Small intestine (tissue), 7 donors: Measurements from ENCODE around the gene EME1. TPM values are rescaled to one million over a fixed set of nuclear protein-coding genes. Genes with fewer than 3 reads are reported as not detected.
"Not testable (repeated sequence)": the region's sequence is repeated elsewhere in the genome, so short reads cannot be mapped to it uniquely, and the experiment has no call there.

Experiments
- DNase-seq, 2 donors: peaks; one replicate each; pipeline versions ENCODE4 v3.0.0 to v3.0.0-alpha.2; 2013
- FAIRE-seq: peaks from 2 replicates; lab custom pipeline; 2012; peaks lifted over from hg19 to GRCh38; lab: Jason Lieb, UNC
- H3K27ac ChIP-seq, 3 donors: one replicate each; pipeline ENCODE4 v1.5.1; 2013; ENCODE audit warnings: low read length in 2 of 3, mild to moderate bottlenecking in 2 of 3, control low read depth in 1 of 3, inconsistent platforms in 1 of 3, low read depth in 1 of 3, moderate library complexity in 1 of 3
- H3K27me3 ChIP-seq, 3 donors: one replicate each; pipeline ENCODE4 v1.6.1; 2013; ENCODE audit warnings: low read length in 3 of 3, inconsistent platforms in 1 of 3; ENCODE audit not compliant: control insufficient read depth in 3 of 3, insufficient read depth in 3 of 3
- H3K36me3 ChIP-seq, 3 donors: one replicate each; pipeline ENCODE4 v1.6.1; 2013; ENCODE audit warnings: low read length in 3 of 3, inconsistent platforms in 1 of 3, low read depth in 1 of 3, mild to moderate bottlenecking in 1 of 3, moderate library complexity in 1 of 3; ENCODE audit not compliant: control insufficient read depth in 3 of 3, insufficient read depth in 2 of 3
- H3K4me1 ChIP-seq, 3 donors: one replicate each; pipeline ENCODE4 v1.6.1; 2013; ENCODE audit warnings: low read length in 2 of 3, inconsistent platforms in 1 of 3, low read depth in 1 of 3, mild to moderate bottlenecking in 1 of 3, moderate library complexity in 1 of 3; ENCODE audit not compliant: control insufficient read depth in 3 of 3, insufficient read depth in 2 of 3
- H3K4me3 ChIP-seq, 3 donors: one replicate each; pipeline ENCODE4 v1.5.1; 2013; ENCODE audit warnings: low read length in 3 of 3, control low read depth in 1 of 3, inconsistent platforms in 1 of 3, low read depth in 1 of 3, mild to moderate bottlenecking in 1 of 3, moderate library complexity in 1 of 3
- H3K9me3 ChIP-seq, 2 donors: one replicate each; pipeline ENCODE4 v1.6.1; 2013; ENCODE audit warnings: low read depth in 1 of 2, low read length in 1 of 2; ENCODE audit not compliant: control insufficient read depth in 2 of 2, insufficient read depth in 1 of 2
- WGBS, 3 donors: extraction: QIAGEN DNeasy Blood & Tissue Kit; methylation state at CpG; one replicate each; pipeline ENCODE4 v1.1.7; 2013; 5-methylcytosine and 5-hydroxymethylcytosine counted together
- polyA plus RNA-seq, 4 donors: library from polyadenylated mRNA; stranded (reverse) in 3 of 4; unstranded in 1 of 4; fragments of 200-250 nt in 3 of 4; fragments of 120-200 nt in 1 of 4; gene quantifications; one replicate each; pipeline versions ENCODE4 v1.2.1 to v1.2.3, GENCODE V29; 2013
- donor health status: healthy with polysubstance abuse.
- donor health status: control.
- donor health status: control.
- donor health status: Bipolar disorder and iron deficiency.
- donor health status: healthy.

EME1 gene
- polyA plus RNA-seq, 4 donors, result 2.5 to 4.3 TPM; not detected in 2

GRCh38 chr17:50397111-50397918, 24.3 kb downstream of the EME1 start, which contains the start of gene LRRC59:
TSS of gene LRRC59 (minus strand) at chr17:50397523. CDS start at chr17:50397317, 206 bp downstream.
- peaks cover 0 to 17% (median 2%) of the 10 kb centered on the region in 3 donors for H3K4me1 ChIP-seq
- FAIRE-seq (no peak), DNase-seq (peak; percentile 84 to 95)
- H3K9me3 ChIP-seq, result no peaks in the 10 kb centered on the region
- no peaks in the 10 kb centered on the region for H3K27me3 ChIP-seq
- peaks cover 5 to 28% (median 12%) of the 10 kb centered on the region in 3 donors for H3K36me3 ChIP-seq
- H3K4me3 ChIP-seq, result peak within 1 kb of the TSS; percentile 80 to 99 (median 90)
- WGBS, 3 donors, result 0 to 1% (median 1%) methylated on average over 70 of the region's 70 CpGs
- H3K27ac ChIP-seq, result peak within 1 kb of the TSS; percentile 88 to 96 (median 93)

GRCh38 chr17:50397919-50398285, 24.9 kb downstream of the EME1 start:
- Histone ChIP-seq H3K27me3 (no peaks in the 10 kb centered on the region), H3K27ac (no peak overlapping the region), H3K36me3 (peaks cover 2 to 22% (median 10%) of the 10 kb centered on the region in 3 donors), H3K9me3 (no peaks in the 10 kb centered on the region), H3K4me1 (peaks cover 0 to 14% (median 2%) of the 10 kb centered on the region in 3 donors), H3K4me3 (peak overlapping the region in 1 of 3 donors; percentile 99)
- DNase-seq (no peak), FAIRE-seq (no peak)
- WGBS, 3 donors, result 52 to 63% (median 56%) methylated on average over 9 of the region's 9 CpGs

DNA sequence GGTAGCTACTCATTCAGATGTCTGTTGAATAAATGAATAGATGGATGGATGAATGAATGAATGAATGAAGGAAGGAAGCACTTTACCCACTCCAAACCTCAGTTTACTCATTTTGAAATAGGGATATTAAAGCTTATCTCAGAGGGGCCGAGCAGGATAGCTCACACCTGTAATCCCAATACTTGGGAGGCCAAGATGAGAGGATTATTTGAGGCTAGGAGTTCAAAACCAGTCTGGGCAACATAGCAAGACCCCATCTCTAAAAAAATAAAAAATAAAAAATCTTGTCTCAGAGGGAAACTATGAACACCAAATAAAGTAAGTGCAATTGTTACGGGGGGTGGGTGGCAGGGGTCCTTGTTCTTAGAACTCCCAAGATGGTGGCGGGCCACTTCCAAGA, 25.6 kb downstream of the EME1 start:
- H3K4me3 ChIP-seq, H3K9me3 ChIP-seq, H3K27me3 ChIP-seq, FAIRE-seq, DNase-seq, H3K27ac ChIP-seq: not testable (repeated sequence)
- H3K36me3 ChIP-seq, result peaks cover 2 to 15% (median 4%) of the 10 kb centered on the region in 3 donors
- 94 to 99% (median 95%) methylated on average over 3 of the region's 3 CpGs for WGBS, 3 donors
- peaks cover 0 to 14% (median 2%) of the 10 kb centered on the region in 3 donors for H3K4me1 ChIP-seq

- H3K27ac ChIP-seq, FAIRE-seq, DNase-seq, H3K4me3 ChIP-seq, H3K27me3 ChIP-seq, H3K36me3 ChIP-seq, H3K9me3 ChIP-seq: not testable (repeated sequence)
- H3K4me1 ChIP-seq, result peaks cover 0 to 14% (median 2%) of the 10 kb centered on the region in 3 donors
- WGBS, 3 donors, result 91 to 94% (median 94%) methylated on average over 8 of the region's 8 CpGs
Observed at GRCh38 chr17:50399591-50399990, 26.6 kb downstream of the EME1 start.

DNA sequence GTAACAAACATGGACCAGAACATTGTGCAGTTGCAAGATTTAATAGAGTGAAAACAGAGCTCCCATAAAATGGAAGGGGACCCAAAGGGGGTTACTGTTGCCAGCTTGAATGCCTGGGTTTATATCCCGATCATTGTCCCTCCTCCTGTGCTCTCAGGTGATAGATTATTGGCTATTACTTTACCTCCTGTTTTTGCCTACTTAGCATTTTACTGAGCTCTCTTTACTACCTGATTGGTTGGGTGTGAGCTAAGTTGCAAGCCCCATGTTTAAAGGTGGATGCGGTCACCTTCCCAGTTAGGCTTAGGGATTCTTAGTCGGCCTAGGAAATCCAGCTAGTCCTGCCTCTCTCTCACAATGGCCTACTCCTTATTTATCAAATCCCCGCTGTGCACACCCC, 32.3 kb downstream of the EME1 start:
- not testable (repeated sequence) for H3K4me3 ChIP-seq, H3K27me3 ChIP-seq, H3K27ac ChIP-seq, DNase-seq, H3K9me3 ChIP-seq, H3K36me3 ChIP-seq, FAIRE-seq, H3K4me1 ChIP-seq
- 84 to 89% (median 88%) methylated on average over 4 of the region's 4 CpGs for WGBS, 3 donors

DNA sequence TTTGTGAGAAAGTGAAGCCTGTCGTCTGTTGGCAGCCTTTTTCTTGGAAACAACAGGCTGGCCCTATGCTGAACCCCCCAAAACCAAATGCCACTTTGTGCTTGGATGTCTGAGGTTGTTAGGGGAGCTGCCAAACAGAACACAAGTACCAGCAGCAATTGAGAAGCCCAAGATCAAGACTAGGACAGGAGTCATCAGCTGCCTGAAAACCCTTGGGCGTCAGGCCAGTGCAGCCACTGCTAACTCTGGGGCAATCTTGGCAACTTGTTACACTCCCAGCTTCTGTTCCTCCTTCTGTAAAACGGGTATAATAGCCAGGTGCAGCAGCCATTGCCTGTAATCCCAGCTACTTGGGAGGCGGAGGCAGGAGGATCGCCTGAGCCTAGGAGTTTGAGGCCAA, 33.5 kb downstream of the EME1 start:
- 74 to 82% (median 81%) methylated on average over 5 of the region's 5 CpGs for WGBS, 3 donors
- Histone ChIP-seq H3K4me1 (no peaks in the 10 kb centered on the region), H3K27me3 (peaks cover 0 to 4% (median 0%) of the 10 kb centered on the region in 3 donors), H3K27ac (no peak overlapping the region), H3K9me3 (no peaks in the 10 kb centered on the region), H3K4me3 (no peak overlapping the region), H3K36me3 (no peaks in the 10 kb centered on the region)
- DNase-seq (no peak), FAIRE-seq (no peak)

DNA sequence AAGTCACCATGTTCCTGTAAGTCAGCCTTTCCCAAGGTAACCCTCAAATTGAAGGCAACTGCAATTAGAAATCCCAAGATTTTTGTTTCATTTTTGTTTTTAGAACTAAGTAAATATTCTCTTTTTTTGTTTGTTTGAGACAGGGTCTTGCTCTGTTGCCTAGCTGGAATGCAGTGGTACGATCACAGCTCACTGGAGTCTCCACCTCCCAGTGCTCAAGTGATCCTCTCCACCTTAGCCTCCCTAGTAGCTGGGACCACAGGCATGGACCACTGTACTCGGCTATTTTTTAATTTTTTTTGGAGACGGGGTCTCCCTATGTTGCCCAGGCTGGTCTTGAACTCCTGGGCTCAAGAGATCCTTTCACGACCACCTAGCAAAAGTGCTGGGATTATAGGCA, 34.9 kb downstream of the EME1 start:
- H3K9me3 ChIP-seq, result peaks cover 0 to 5% of the 10 kb centered on the region in 2 donors
- H3K27me3 ChIP-seq, result peaks cover 0 to 4% (median 0%) of the 10 kb centered on the region in 3 donors
- H3K4me3 ChIP-seq, result no peak overlapping the region
- DNase-seq (no peak), FAIRE-seq (no peak)
- no peak overlapping the region for H3K27ac ChIP-seq
- H3K36me3 ChIP-seq, result no peaks in the 10 kb centered on the region
- H3K4me1 ChIP-seq, result no peaks in the 10 kb centered on the region
- 68 to 82% (median 75%) methylated on average over 4 of the region's 4 CpGs for WGBS, 3 donors

GRCh38 chr17:50412188-50412732, 39.2 kb downstream of the EME1 start:
- H3K36me3 ChIP-seq, result no peaks in the 10 kb centered on the region
- peak in 1 of 2 donors; percentile 49 for DNase-seq
- no peak overlapping the region for H3K4me3 ChIP-seq
- no peaks in the 10 kb centered on the region for H3K27me3 ChIP-seq
- H3K27ac ChIP-seq, result peak overlapping the region in 1 of 3 donors; percentile 55
- no peak for FAIRE-seq
- 26 to 70% (median 59%) methylated on average over 4 of the region's 4 CpGs for WGBS, 3 donors
- peaks cover 0 to 10% (median 0%) of the 10 kb centered on the region in 3 donors for H3K4me1 ChIP-seq
- peaks cover 0 to 5% of the 10 kb centered on the region in 2 donors for H3K9me3 ChIP-seq
